WTC11 (cell line): ENCODE data around the gene ESR2.

ENCODE experiments used
- ARID4B ChIP-seq: sonication (generic); formaldehyde crosslinking; IDR thresholded peaks from 2 replicates; pipeline ENCODE4 v1.8.0; 2023; ENCODE audit warnings: missing genetic modification reagents, mild to moderate bottlenecking, borderline replicate concordance
- CTCF ChIP-seq: fragments of 200-600 bp; IDR thresholded peaks from 2 replicates; pipeline ENCODE4 v1.8.0; 2022; ENCODE audit warnings: antibody characterized with exemption
- ELF4 ChIP-seq: sonication (generic); formaldehyde crosslinking; IDR thresholded peaks from 2 replicates; pipeline ENCODE4 v1.8.1; 2022; ENCODE audit warnings: low read depth, mild to moderate bottlenecking, moderate library complexity, missing genetic modification reagents
- ESRRA ChIP-seq: sonication (generic); formaldehyde crosslinking; IDR thresholded peaks from 2 replicates; pipeline ENCODE4 v1.8.1; 2022; ENCODE audit warnings: mild to moderate bottlenecking, missing genetic modification reagents, borderline replicate concordance
- SP1 ChIP-seq: sonication (generic); formaldehyde crosslinking; conservative IDR thresholded peaks from 2 replicates; pipeline ENCODE4 v1.8.1; 2022; ENCODE audit warnings: missing genetic modification reagents
- USF2 ChIP-seq: sonication (generic); formaldehyde crosslinking; IDR thresholded peaks from 2 replicates; pipeline ENCODE4 v1.8.1; 2023; ENCODE audit warnings: mild to moderate bottlenecking, missing genetic modification reagents, moderate library complexity
- ZNF232 ChIP-seq: sonication (generic); formaldehyde crosslinking; IDR thresholded peaks from 2 replicates; pipeline ENCODE4 v1.8.0; 2022; ENCODE audit warnings: mild to moderate bottlenecking, missing genetic modification reagents

GRCh38 chr14:64272019-64272418 lies 22.2 kb downstream of the ESR2 start:
- TF ChIP-seq CTCF = no peak
- TF ChIP-seq ESRRA = no peak
- TF ChIP-seq ZNF232 (CRISPR knock-in tag) = no peak
- no peak for TF ChIP-seq ELF4 (CRISPR knock-in tag)
- no peak for TF ChIP-seq SP1 (CRISPR knock-in tag)
- TF ChIP-seq ARID4B = no peak
- no peak for TF ChIP-seq USF2
